ENCODE measurements around the gene NDOR1. TPM values are rescaled to one million over a fixed set of nuclear protein-coding genes. Genes with fewer than 3 reads are reported as not detected.

The NDOR1 gene
- total and polyA plus RNA-seq, 2 of the 8 experiments (the other 6 are each of a cell fraction or from before 2014, with no cell fraction given): 25.7 to 32.3 TPM

DNA sequence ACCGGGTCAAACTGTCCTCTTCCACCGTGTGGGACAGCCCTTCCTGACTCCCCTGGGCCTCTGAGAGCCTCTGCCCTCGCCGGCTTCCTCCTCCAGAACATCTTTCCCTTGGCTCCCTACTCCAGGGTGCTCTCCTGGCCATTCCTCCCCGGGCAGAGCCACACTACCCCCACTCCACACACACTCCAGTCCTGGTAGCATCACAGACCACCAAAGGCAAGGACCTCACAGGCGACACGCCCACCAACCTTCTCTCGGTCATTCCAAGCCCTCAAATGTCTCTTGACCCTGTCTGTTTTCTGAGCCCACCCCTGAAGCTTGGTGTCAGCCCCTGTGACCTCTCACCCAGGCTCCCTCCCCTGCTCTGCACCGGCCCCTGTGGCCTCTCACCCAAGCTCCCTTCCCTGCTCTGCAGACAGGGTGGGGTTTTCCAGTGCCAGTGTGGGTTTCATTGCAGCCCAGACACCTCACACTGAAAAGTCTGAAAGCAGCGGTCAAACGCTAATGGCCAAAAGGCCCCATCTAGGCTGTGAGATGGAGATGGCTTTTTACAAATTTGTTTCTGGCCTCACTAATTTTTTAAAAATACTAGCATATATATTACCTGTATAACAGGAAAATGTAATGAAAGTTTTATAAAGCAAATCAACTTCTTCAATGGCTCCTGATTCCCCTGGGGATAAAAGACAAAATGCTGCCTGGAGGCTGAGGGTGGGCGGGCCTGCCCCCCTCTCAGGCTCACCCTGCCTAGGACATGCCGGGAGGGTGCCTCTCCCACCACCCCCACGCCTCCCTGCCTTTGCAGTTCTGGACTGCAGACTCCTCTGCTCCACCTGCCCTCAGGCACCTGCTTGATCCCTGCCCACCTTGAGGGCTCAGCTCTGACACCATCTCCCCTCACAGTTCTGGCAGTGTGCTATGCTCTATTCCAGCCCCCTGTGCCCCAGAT is 46.1 kb upstream of the NDOR1 start:
- TF ChIP-seq RNF2 (IDR thresholded peaks at IDR 0.05; ENCODE audit: borderline replicate concordance, low read depth, low read length, missing control alignments, poor library complexity, severe bottlenecking): no peak
- no peak for TF ChIP-seq GTF2F1 (IDR thresholded peaks at IDR 0.05; ENCODE audit: borderline replicate concordance, low read depth, low read length)
- no peak for TF ChIP-seq CHD2 (IDR thresholded peaks at IDR 0.05; ENCODE audit: low read length)
- no peak for TF ChIP-seq JUN (IDR thresholded peaks at IDR 0.05; ENCODE audit: low read depth, low read length)
- TF ChIP-seq RXRA (IDR thresholded peaks at IDR 0.05; ENCODE audit: insufficient read depth, low read depth, low read length): no peak
- TF ChIP-seq NRF1 (IDR thresholded peaks at IDR 0.05; ENCODE audit: low read depth, low read length): no peak
- no peak for TF ChIP-seq CREB1 (IDR thresholded peaks at IDR 0.05)
- TF ChIP-seq, protein P1, sequence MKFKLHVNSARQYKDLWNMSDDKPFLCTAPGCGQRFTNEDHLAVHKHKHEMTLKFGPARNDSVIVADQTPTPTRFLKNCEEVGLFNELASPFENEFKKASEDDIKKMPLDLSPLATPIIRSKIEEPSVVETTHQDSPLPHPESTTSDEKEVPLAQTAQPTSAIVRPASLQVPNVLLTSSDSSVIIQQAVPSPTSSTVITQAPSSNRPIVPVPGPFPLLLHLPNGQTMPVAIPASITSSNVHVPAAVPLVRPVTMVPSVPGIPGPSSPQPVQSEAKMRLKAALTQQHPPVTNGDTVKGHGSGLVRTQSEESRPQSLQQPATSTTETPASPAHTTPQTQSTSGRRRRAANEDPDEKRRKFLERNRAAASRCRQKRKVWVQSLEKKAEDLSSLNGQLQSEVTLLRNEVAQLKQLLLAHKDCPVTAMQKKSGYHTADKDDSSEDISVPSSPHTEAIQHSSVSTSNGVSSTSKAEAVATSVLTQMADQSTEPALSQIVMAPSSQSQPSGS (IDR thresholded peaks at IDR 0.05; ENCODE audit: low read length): no peak
- no peak for TF ChIP-seq SUZ12 (IDR thresholded peaks at IDR 0.05; ENCODE audit: low read length)
- ChIA-PET CTCF (ENCODE audit: partially characterized antibody) (interaction anchor here (1.3 kb wide), 1 partner anchor 16 kb away, joined by 4 read pairs; no protein-coding TSS in a partner anchor), POLR2A (ENCODE audit: partially characterized antibody) (interaction anchor here (1.1 kb wide), 1 partner anchor 81 kb away, joined by 3 read pairs; the partner anchor contains the start of gene TUBB4B)
- Histone ChIP-seq H3K27me3 (replicated peaks in 1 of 4; ENCODE audit: control insufficient read depth in 3 of 4, extremely low read depth in 1 of 4, insufficient read depth in 3 of 4, low read length in 3 of 4) (peaks cover 56 to 95% (median 91%) of the 10 kb centered on the region in 4 experiments), H4K91ac (replicated peaks; ENCODE audit: insufficient read length, low read length) (no peak overlapping the region), H2BK120ac (replicated peaks; ENCODE audit: low read depth, low read length) (no peak overlapping the region), H3K79me2 (ENCODE audit: control insufficient read depth in 1 of 2, insufficient read depth in 2 of 2, low read length in 2 of 2) (no peaks in the 10 kb centered on the region), H2BK15ac (ENCODE audit: low read length) (no peak overlapping the region), H3K79me1 (ENCODE audit: low read depth, low read length) (no peaks in the 10 kb centered on the region; the same call in 1 of the 2 replicates), H2AK5ac (ENCODE audit: low read depth, low read length) (no peak overlapping the region), H3K23ac (ENCODE audit: insufficient read length) (no peak overlapping the region), H3K9ac (replicated peaks in 1 of 4; ENCODE audit: extremely low read depth in 1 of 4, low read depth in 3 of 4, low read length in 3 of 4) (no peak overlapping the region), H4K8ac (ENCODE audit: extremely low read depth, insufficient read depth, low read length) (no peak overlapping the region), H2BK12ac (ENCODE audit: low read depth, low read length) (peak overlapping the region; percentile 68; the same call in 1 of the 2 replicates), H3K18ac (ENCODE audit: extremely low read depth, low read length) (no peak overlapping the region), H3K56ac (replicated peaks; ENCODE audit: insufficient read length, low read depth, low read length) (no peak overlapping the region), H2BK5ac (ENCODE audit: low read depth, low read length) (no peak overlapping the region), H4K5ac (ENCODE audit: insufficient read length, low read depth, low read length) (no peak overlapping the region), H3K9me3 (ENCODE audit: insufficient read depth in 2 of 2, low read depth in 1 of 2, low read length in 1 of 2) (no peaks in the 10 kb centered on the region), H3K4me1 (replicated peaks in 1 of 4; ENCODE audit: control insufficient read depth in 3 of 4, insufficient read depth in 4 of 4, low read length in 3 of 4) (peaks cover 0 to 13% (median 12%) of the 10 kb centered on the region in 4 experiments; a peak in 6 of 7 replicates), H3K36me3 (ENCODE audit: control insufficient read depth in 2 of 4, insufficient read depth in 4 of 4, low read length in 3 of 4) (no peaks in the 10 kb centered on the region), H3K27ac (ENCODE audit: low read depth, low read length) (no peak overlapping the region), H3K4me2 (ENCODE audit: insufficient read depth in 1 of 2, low read depth in 2 of 2, low read length in 2 of 2) (no peak overlapping the region), H4K20me1 (replicated peaks in 1 of 2; ENCODE audit: control insufficient read depth in 1 of 2, insufficient read depth in 2 of 2, low read length in 2 of 2) (peaks cover 0 to 23% of the 10 kb centered on the region in 2 experiments), H3K14ac (ENCODE audit: insufficient read length) (no peak overlapping the region), H3K4ac (replicated peaks; ENCODE audit: insufficient read length, low read depth, low read length) (no peak overlapping the region), H3K4me3 (ENCODE audit: extremely low read depth in 1 of 4, insufficient read depth in 2 of 4, low read depth in 3 of 4, low read length in 4 of 4) (no peak overlapping the region), H3K23me2 (ENCODE audit: low read depth, low read length) (peaks cover 10% of the 10 kb centered on the region; the same call in 1 of the 2 replicates), H2AFZ (ENCODE audit: low read length) (no peak overlapping the region), H2BK20ac (ENCODE audit: low read length) (no peak overlapping the region)
- FAIRE-seq: no peak
- 68% methylated on average over 14 of the region's 14 CpGs; no CpG with 5 or more reads in 1 of the 2 experiments for WGBS, 2 experiments (ENCODE audit: extremely low coverage in 1 of 2, insufficient coverage in 1 of 2, insufficient read length in 1 of 2, insufficient replicate concordance in 2 of 2, low coverage in 1 of 2, low lambda C conversion rate in 2 of 2, missing lambda C conversion rate in 1 of 2)
- DNase-seq (ENCODE audit: low read depth in 1 of 2, low spot score in 2 of 2): no peak

Data from H1 (cell line).